ENCODE measurements around the gene FBLN1. TPM values are rescaled to one million over a fixed set of nuclear protein-coding genes. Genes with fewer than 3 reads are reported as not detected.

The FBLN1 gene
- total and polyA plus RNA-seq, 9 of the 15 experiments (the other 6 are each of a cell fraction or from before 2014, with no cell fraction given): 0.66 TPM; not detected in 8

DNA sequence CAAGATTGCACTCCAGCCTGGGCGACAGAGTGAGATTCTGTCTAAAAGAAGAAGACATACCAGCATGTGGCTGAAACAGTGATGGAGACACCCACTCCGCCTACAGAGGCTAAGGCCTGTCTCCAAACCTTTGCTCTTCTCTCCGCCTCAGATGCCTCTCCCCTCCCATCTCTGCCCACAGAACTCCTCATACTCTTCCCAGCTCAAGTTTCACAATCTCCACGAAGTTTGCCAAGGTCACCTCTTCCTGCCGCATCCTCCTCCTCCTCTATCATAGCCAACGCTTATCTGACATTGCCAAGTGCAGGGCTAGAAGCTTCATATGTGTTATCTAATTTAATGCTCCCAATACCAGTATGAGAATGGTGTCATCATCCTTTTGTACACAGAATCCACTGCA, 25.9 kb upstream of the FBLN1 start:
- Histone ChIP-seq H3K4me1 (replicated peaks in 1 of 2; ENCODE audit: control insufficient read depth in 2 of 2, insufficient read depth in 2 of 2, low read length in 2 of 2) (no peaks in the 10 kb centered on the region), H4K20me1 (replicated peaks; ENCODE audit: control insufficient read depth, insufficient read depth, low read length) (no peaks in the 10 kb centered on the region), H3K4me2 (ENCODE audit: insufficient read depth, low read length) (no peak overlapping the region), H3K4me3 (no peak overlapping the region), H3K9ac (ENCODE audit: insufficient read depth in 1 of 2, low read depth in 2 of 2, low read length in 2 of 2) (no peak overlapping the region), H2AFZ (ENCODE audit: low read depth, low read length) (no peak overlapping the region), H3K9me3 (replicated peaks; ENCODE audit: control insufficient read depth, insufficient read depth, low read depth, low read length) (no peaks in the 10 kb centered on the region), H3K9me1 (ENCODE audit: control insufficient read depth, insufficient read depth, low read length) (no peaks in the 10 kb centered on the region), H3K79me2 (ENCODE audit: control insufficient read depth, insufficient read depth, low read length) (no peaks in the 10 kb centered on the region), H3K36me3 (ENCODE audit: control insufficient read depth, insufficient read depth, low read length) (no peaks in the 10 kb centered on the region), H3K27ac (ENCODE audit: extremely low read depth, low read depth, low read length) (no peak overlapping the region), H3K27me3 (ENCODE audit: control insufficient read depth in 2 of 2, insufficient read depth in 2 of 2, low read length in 2 of 2) (peaks cover 0 to 10% of the 10 kb centered on the region in 2 experiments; a peak in 2 of 5 replicates)
- DNase-seq (ENCODE audit: extremely low read depth in 1 of 4, low spot score in 3 of 4) (no peak), FAIRE-seq (no peak), ATAC-seq (no peak)
- TF ChIP-seq MED1 (CRISPR knock-in tag; IDR thresholded peaks at IDR 0.05; ENCODE audit: borderline replicate concordance) (no peak), ZNF551 (CRISPR knock-in tag; IDR thresholded peaks at IDR 0.05) (no peak), ZNF212 (CRISPR knock-in tag; IDR thresholded peaks at IDR 0.05) (no peak), SREBF2 (CRISPR knock-in tag; IDR thresholded peaks at IDR 0.05) (no peak), TEAD1 (CRISPR knock-in tag; IDR thresholded peaks at IDR 0.05) (no peak)
- TF ChIP-seq, protein P1, sequence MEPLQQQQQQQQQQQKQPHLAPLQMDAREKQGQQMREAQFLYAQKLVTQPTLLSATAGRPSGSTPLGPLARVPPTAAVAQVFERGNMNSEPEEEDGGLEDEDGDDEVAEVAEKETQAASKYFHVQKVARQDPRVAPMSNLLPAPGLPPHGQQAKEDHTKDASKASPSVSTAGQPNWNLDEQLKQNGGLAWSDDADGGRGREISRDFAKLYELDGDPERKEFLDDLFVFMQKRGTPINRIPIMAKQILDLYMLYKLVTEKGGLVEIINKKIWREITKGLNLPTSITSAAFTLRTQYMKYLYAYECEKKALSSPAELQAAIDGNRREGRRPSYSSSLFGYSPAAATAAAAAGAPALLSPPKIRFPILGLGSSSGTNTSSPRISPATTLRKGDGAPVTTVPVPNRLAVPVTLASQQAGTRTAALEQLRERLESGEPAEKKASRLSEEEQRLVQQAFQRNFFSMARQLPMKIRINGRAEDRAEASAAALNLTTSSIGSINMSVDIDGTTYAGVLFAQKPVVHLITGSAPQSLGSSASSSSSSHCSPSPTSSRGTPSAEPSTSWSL (CRISPR knock-in tag; IDR thresholded peaks at IDR 0.05; ENCODE audit: borderline replicate concordance): no peak
- BruUV-seq (replicated peaks): no TSS peak
- POLR2A ChIA-PET: interaction anchor here (0.6 kb wide), 1 partner anchor 63 kb away, joined by 3 read pairs; no protein-coding TSS in a partner anchor
- WGBS (ENCODE audit: insufficient coverage, low coverage, missing lambda C conversion rate): 6% methylated on average over 6 of the region's 6 CpGs
- intact Hi-C loops (cut with micrococcal nuclease): no loop called here
- CTCF ChIA-PET (ENCODE audit: low intra/inter-chr PET ratio): no interaction called here
- in situ Hi-C loops (cut with MboI): no loop called here

All from K562 (cell line).